Inferior parietal cortex (tissue), 1 donor: ENCODE data around the gene PSMB1.

Experiments used
- DNase-seq: peaks from one replicate; pipeline ENCODE4 v3.0.0-alpha.2; 2016; ENCODE audit errors: extremely low spot score

Gene PSMB1

GRCh38 chr6:170552765-170553533 is at the start of gene PSMB1:
Gene PSMB1 (minus strand): TSS chr6:170553307. CDS start chr6:170553242, 65 bp downstream.
- peak; percentile 98 for DNase-seq

- DNase-seq: no peak
Observed at GRCh38 chr6:170597278-170597677, 44.2 kb upstream of the PSMB1 start.

GRCh38 chr6:170596426-170596825 is 43.3 kb upstream of the PSMB1 start:
- DNase-seq: no peak

- DNase-seq: no peak
Observed at GRCh38 chr6:170590725-170591124, 37.6 kb upstream of the PSMB1 start.

- no peak for DNase-seq
Observed at GRCh38 chr6:170584954-170585498, 31.9 kb upstream of the PSMB1 start.

GRCh38 chr6:170584181-170584953 is 31.3 kb upstream of the PSMB1 start, which contains the start of gene PDCD2:
Gene PDCD2 (minus strand): TSS chr6:170584637. CDS start chr6:170584581, 56 bp downstream.
- peak; percentile 91 for DNase-seq

GRCh38 chr6:170583756-170584180 is 30.7 kb upstream of the PSMB1 start:
- peak; percentile 11 for DNase-seq

GRCh38 chr6:170578909-170579308 is 25.8 kb upstream of the PSMB1 start:
- no peak for DNase-seq

GRCh38 chr6:170575250-170575649 is 22.1 kb upstream of the PSMB1 start:
- no peak for DNase-seq

- DNase-seq: no peak
Observed at GRCh38 chr6:170572704-170573466, 19.8 kb upstream of the PSMB1 start.

- no peak for DNase-seq
Observed at GRCh38 chr6:170564936-170565530, 11.9 kb upstream of the PSMB1 start.

- no peak for DNase-seq
Observed at GRCh38 chr6:170561555-170561954, 8.4 kb upstream of the PSMB1 start.

- no peak for DNase-seq
Observed at GRCh38 chr6:170555305-170555704, 2.2 kb upstream of the PSMB1 start.

GRCh38 chr6:170554796-170555137 is 1.7 kb upstream of the PSMB1 start:
- no peak for DNase-seq

- DNase-seq: peak; percentile 100
Observed at GRCh38 chr6:170554013-170554795, 1.1 kb upstream of the PSMB1 start, which contains the start of gene TBP. Gene TBP (plus strand): TSS chr6:170554369. CDS start chr6:170557030, 2,661 bp downstream.

GRCh38 chr6:170553534-170554012 is 466 bp upstream of the PSMB1 start:
- peak; percentile 83 for DNase-seq

- no peak for DNase-seq
Observed at GRCh38 chr6:170545405-170545804, 7.7 kb downstream of the PSMB1 start.

GRCh38 chr6:170542031-170542719 is 10.9 kb downstream of the PSMB1 start:
- DNase-seq: no peak

GRCh38 chr6:170537329-170537728 is 15.8 kb downstream of the PSMB1 start:
- DNase-seq: no peak

GRCh38 chr6:170536671-170537070 is 16.4 kb downstream of the PSMB1 start:
- DNase-seq: no peak
